GM12892 (cell line): ENCODE measurements around the gene TMEM182.

ENCODE experiments used
- POLR2AphosphoS5 ChIP-seq: IDR thresholded peaks from 2 replicates; pipeline ENCODE4 v1.6.1; 2011; ENCODE audit warnings: low read depth, low read length, control low read depth
- TAF1 ChIP-seq: IDR thresholded peaks from 2 replicates; pipeline ENCODE4 v1.6.1; 2011; ENCODE audit warnings: low read depth, mild to moderate bottlenecking, control low read depth, low read length, borderline replicate concordance

DNA sequence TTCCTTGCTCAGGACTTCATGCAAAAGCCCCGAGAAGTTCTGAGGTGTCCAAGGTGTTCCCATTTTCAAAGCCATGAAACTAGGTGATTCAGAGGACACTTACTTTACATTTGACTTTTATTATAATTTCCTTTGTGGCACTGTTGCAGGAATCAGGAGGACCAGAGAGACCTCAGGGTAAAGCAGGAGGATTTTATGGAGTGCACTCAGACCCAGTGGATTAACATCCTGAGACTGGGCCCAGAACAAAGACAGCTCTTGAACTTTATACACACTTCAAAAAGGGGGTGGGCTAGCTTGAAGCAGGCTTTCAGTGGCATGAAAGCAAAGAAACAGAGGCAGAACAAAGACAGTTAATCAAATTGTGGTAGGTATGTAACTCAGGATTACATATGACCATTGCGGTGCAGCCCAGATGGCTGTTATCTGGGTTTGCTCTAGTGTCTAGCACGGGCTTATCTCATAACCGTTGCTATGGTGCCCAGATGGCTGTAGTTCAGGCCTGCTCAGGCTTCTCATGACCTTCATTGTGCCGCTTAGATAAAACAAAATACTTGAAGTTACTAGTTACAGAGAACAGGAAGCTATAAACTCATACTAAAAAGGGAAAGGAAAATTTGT, 39.4 kb downstream of the TMEM182 start:
- TF ChIP-seq POLR2AphosphoS5 = no peak
- TF ChIP-seq TAF1 = no peak
